HG02571 (cell line): ENCODE results near the gene TPPP2.

Experiments used
- ATAC-seq: cut with Tn5 transposase; IDR thresholded peaks from one replicate; pipeline ENCODE4 v1.9.1; 2021; ENCODE audit warnings: mild to moderate bottlenecking, moderate library complexity; ENCODE audit not compliant: unreplicated experiment

Gene TPPP2

DNA sequence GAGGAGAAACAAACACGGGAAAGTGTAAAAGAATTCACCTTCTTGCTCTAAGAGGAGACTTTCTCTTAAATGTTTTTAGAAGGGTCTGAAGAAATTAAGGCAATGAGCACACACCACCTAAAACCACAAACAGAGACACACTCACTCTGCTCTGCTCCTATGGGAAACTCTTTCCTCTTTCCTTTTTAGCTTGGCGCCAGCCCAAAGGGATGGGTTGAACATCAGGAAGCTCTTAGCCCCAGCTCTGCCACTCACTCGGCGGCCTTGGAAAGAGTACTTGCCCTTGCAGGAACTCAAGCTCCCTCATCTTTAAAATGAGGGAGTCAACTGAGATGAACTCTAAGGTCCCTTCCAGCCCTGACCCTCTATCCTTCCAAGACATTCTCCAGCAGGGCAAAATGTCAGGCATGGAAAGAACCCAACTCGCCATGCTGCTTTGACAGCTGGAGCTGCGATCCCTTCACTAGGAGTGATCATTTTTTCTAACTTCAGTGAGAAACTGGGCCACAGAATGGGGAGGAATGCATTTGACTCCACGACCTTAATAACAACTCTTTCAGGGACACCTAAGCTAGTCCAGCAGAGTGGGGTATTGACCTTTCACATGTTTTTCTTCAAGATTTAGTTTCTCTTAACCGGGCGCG lies 26.6 kb downstream of the TPPP2 start:
- no peak for ATAC-seq

DNA sequence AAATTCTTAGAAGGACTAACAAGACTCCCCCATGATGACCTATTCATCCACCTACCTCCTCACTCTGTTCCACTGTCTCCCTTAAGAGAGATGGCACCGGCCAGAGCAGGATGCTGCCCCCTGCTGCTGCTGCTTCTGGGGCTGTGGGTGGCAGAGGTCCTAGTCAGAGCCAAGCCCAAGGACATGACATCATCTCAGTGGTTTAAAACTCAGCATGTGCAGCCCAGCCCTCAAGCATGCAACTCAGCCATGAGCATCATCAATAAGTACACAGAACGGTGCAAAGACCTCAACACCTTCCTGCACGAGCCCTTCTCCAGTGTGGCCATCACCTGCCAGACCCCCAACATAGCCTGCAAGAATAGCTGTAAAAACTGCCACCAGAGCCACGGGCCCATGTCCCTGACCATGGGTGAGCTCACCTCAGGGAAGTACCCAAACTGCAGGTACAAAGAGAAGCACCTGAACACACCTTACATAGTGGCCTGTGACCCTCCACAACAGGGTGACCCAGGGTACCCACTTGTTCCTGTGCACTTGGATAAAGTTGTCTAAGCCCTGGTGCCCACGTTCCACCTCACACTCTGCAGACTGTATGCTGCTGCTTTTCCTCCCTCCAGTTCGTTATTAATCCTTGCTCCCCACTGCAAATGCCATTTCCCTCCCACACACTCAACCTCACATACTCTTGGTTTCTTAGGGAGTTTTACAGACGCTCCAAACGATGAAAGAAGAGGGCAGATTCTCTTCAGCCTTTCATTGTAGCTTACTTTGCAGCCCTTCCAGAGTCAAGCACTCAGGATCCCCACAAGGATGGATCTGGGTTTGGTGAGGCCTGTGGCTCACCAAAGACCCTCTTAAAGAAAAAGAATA lies 28.0 kb downstream of the TPPP2 start, which contains the start of gene RNASE8:
RNASE8 (plus strand) TSS at position 20 of the 873 bp plus-strand sequence; CDS start at position 91, 71 bp downstream.
- ATAC-seq = no peak

DNA sequence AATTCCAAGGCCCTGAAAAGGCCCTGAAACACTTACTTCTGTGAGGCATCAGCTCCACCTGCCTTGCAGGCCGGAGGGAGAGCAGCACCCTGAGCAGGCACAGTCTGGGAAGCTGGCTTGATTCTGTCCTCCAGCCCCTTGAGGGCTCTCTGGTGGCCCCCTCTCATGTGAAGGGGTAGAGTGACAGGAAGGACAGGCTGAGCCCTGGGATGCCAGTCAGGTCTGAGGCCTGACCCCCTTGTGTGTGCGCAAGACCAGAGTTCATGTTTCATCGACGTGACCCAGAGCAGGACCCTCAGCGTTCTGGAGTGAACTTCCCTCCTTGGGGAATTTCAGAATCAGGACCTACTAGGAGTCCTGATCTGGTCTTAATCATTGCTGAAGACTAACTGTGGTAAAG lies 28.9 kb downstream of the TPPP2 start:
- ATAC-seq = no peak

DNA sequence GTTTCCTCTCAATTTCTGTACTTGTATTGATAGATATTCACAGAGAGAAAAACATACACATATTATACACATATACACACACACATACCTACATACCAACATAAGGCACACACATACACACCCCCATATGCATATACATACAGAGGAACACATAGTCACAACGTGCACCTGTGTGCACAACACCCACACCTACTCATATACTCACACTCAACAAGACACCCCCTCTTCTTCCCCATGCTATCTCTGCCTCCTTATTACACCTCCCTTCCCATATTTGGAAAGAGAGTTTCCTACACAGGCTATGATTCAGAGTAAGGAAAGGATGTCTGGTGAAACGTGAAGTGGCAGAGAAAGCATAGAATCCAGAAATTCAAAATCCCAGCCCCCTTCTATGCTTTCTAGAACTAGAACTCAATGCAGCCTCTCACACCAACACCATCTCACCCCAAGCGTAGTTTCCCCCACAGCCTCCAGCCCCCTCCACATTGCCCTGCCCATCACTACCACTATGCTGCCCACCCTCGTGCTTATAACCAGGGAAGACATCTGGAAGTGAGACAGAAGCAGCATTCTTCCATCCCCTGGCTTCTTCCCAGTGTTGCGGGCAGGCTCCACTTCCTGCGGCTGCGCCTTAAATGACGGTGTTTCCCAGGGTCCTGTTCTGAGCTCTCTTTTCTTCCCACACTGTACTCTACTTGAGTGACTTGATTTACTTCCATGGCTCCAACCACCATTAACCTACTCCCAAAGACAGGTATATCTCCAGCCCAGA lies 30.0 kb downstream of the TPPP2 start:
- ATAC-seq = no peak

DNA sequence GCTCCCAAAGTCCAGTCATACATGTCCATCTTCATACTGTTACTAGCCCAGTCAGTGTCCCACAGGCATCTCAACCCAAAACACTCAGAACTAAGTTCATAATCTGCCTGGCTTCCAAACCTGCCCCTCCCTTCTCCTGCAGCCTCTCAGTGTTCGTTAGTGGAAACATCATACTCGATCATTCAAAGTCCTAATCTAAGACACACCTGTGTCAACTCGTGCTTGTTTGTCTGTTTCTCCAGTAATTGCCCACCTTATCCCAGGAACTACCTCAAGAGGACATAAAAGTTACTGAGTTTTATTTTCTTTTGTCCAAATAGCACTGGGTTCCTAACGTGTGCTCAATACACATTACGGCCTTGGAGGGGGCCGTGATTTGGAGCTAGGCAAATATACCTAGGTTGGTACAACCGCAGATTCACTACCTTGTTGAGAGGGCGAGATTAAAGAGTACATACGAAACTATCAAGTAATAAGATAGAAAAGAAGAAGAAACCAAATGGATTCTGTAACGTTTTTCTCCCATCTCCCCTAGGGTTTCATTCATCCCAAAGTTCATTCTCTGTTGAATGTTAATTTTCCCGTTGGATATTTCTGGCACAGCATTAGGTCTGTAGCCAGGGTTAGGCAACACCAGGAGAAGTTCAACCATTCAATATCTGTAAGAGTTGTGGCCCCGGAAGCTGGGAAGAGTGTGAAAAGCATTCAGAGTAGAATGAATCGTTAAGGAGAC lies 30.8 kb downstream of the TPPP2 start:
- no peak for ATAC-seq

DNA sequence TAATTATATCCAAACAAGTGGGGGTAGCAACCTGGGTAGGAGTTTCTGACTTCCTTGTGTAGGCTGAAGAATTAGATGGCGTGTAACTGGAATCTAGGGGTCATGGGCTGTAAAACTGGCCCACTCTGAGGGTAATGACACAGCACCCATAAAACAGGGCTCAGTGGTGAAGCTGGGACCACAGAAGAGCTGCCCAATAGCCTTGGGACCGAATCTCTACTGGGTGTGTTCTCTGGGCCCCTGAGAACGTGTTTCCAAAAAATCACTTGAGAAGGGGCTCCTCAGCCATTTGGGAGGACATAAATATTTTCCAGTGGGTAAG lies 31.3 kb downstream of the TPPP2 start:
- no peak for ATAC-seq

DNA sequence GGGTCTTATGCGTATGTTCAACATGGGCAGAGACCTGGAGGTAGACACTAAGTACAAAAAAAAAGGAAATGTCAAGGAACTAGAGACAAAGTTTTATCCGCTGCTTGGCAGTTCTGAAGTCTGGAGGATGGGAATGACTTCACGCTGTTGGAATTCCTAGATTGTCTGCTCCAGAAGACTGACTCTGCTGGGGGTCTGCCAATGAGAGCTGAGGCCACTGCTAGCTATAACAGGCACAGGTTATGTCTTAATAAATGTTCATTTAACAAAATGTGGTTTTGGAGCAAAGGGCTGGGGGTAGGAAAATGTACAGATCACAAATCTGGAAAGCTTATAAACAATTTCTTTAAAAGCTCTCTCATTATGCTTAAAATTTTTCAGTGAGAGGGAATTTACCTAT lies 33.5 kb downstream of the TPPP2 start:
- no peak for ATAC-seq

DNA sequence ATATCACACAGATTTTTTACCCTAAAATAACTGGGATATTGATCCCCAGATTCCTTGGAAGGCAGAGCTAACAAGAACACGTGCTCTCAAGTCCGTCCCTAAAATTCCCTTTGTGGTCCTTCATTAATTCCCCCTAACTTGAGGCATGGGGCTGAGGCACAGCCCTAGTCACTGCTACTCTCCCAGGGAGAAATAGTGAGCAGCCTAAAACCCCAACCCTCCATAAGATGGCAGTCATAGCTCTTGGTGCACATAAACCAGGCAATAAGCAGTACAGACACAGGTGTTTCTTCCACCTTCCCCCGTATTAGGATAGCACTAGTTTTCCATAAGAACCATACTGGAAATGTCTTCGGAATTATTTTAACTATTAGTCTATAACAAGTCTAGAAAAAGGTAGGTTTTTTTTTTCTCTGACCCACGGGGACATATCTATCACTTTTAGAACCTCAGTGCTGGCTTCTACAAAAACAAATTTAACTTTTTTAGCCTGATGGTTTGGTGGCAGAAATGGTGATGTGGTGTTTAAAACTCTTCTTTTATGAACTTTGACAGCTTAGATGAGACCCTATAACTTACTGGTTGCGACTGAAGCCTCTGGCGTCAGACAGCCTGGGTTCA lies 37.0 kb downstream of the TPPP2 start:
- no peak for ATAC-seq

DNA sequence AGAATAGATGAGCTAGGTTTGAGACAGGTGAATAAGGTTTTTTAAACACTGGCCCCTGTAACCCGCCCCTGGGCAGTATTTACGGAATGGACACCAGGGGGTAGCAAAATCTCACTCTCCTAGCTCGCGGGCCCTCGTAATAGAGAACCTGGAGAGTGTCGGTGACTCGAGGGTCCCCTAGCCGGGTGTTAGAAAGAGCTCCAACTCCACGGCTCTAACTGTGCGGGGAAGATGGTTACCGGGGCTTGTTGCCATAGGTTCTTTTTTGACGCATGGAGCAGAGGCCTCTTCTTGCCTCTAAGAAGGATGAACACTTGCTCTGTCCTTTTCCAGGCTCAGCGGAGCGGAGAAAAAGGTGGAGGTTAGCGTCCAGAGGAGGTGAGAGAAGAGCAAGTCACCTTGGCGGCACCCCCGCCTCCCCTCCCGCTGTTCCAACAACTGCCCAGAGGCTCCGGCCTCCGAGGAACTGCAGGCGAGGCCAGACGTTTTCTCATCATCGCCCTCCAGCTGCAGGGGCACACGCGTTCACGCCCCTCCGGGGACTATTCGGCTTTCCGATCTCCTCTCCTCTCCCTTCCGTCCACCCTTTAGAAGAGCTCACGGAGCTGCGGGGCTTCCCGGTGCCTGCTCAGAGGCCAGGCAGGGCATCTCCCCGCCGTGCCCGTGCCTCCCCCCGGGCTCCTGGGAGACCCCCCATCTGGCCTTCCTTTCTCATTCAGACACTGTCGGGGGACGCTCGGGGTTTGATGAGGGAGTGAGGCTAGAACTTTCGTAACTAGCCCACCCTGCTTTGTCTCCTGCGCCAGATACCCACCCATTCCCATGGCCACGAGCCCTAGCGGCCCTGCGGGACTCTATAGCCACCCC lies 38.7 kb downstream of the TPPP2 start:
- ATAC-seq = no peak

DNA sequence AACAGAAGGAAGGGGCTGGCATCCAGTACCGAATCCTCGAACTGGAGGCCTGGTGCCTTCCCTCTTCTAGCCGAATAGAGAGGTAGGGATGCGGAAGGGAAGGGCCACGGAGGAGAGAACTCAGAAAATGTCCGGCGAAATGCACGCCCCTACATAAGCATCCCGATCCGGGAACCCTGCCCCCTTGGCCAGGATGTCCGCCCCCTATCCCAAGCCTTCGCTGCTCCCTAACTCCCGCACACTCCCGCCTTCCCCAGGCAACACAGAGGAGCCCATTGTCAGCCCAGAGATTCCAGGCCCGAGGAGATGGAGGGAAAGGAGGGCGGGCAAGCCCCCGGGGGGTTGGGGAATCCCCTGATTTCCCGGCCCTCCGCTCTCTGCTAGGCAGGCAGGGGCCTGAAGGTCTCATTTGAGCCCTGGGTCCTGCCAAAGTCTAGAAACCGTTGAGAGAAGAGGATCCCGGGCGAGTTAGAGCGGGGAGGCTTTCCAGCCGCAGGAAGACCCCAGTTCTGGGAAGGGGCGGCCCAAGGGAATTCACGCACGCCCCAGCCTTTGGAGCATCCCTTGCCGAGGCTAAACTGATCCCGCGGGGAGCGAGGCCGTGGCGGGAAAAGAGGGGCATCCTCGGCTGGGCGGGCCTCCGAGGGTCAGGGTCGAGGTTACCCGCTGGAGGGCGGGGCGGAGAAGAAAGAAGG lies 39.5 kb downstream of the TPPP2 start:
- ATAC-seq = no peak

DNA sequence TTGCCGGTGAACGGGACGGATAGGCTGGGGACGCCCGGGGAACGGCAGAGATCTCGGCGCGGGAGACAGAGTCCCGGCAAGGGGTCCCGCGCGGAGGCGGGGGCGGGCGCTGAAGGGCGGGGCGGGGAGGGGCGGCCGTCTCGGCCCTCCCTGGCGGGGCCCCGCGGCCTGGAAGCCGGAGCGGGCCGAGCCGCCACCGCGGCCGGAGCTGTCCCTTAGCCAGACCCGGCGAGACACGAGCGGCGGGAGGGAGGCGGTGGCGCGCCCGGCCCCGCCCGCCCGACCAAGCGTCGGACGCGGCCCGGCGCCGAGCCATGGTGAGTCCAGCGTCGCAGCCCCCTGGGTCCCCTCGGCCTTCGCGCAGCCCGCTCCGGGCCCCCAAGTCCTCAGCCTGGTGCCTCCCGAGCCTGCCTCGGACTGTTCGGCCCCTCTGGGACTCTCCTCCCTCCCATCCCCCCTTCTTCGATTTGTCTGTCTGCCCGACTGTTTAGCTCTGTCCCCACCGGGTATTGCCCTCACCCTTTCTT lies 40.1 kb downstream of the TPPP2 start, which contains the start of gene ARHGEF40:
ARHGEF40 (plus strand) TSS at position 222 of the 527 bp plus-strand sequence; CDS start at position 315, 93 bp downstream.
- ATAC-seq = no peak

DNA sequence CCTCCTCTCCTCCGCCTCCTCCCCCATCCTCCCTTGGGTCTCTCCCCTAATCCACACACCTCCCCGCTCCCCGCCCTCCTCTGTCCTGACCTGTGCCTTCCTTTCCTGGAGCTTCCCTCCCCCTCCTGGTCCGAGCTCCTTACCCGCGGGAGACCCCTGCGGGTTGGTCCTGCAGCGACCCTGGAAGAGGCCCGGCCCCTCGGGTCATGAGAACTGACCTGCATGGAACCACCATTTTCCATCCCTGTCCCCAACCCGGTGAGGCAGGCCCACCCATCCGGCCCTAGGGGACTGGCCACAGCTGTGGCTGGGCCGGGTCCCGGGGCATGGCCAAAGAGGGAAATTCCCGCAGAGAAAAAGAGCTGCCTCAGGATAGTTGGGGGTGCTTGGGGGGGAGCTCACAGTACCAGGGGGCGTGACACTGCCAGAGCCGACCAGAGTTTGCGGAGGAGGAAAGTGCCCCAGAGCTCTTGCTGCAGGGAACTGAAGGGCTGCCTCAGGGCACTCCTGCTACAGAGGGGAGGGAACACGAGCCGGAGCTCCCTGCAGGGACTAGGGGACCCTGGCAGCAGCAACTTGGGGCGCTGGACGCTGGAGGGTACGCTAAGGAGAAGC lies 40.7 kb downstream of the TPPP2 start:
- ATAC-seq = peak; percentile 12

DNA sequence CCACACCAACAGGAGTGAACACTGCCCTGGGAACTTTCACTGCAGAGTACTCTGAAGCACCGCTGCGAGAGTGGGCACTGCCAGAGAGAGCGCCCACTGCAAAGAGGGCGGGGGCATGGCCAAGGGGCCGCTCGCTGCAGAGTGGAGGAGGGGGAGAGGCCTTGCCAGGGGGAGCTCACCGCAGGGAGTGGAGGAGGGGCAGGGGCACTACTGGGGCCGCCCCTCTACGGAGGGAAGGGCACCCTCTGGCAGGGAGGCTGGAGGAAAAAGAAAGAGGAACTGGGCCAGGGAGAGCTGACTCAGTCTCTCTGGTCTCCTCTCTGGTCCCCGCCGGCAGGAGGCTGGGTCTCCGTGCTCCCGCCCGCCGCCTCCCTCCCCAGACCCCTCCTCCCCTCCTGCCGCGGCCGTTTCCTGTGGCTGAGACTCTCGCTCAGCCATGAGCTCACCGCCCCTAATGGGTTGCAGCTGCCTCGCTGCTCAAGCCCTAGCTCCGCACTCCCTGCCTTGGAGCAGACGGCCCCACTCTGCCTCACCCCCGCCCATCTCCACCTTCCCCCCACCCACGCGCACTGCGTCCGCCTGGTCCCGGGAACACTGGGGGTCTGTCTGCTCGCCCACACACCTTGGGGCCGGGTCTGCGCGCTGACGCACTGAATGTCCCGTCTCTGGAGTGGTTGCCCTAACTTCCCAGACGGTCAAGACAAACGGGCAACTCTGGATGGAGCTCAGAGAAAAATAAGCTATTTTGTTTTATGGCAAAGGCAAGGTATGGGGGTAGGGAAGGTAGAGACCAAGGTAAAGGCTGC lies 41.4 kb downstream of the TPPP2 start:
- ATAC-seq = peak; percentile 63

DNA sequence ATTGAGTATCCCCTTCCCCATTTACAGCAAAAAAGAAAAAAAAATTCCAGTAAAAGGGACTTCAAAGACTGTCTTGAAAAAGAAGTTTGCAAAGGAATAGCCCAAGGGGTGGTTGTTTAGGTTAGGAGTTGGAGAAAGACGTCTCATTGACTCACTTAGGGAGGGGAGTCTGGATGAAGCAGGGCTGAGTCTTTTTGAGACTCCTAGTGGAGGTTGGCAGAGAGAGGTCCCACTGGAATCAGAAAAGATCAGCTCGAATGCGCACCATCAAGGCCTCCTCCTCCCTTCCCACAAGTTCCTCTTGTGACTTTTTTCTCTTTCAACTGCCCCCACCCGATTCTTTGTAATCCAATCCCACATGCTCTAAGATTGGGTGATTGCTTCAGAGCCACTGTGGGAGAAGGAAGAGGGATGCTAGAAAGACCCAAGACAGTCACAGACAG lies 42.0 kb downstream of the TPPP2 start:
- no peak for ATAC-seq

DNA sequence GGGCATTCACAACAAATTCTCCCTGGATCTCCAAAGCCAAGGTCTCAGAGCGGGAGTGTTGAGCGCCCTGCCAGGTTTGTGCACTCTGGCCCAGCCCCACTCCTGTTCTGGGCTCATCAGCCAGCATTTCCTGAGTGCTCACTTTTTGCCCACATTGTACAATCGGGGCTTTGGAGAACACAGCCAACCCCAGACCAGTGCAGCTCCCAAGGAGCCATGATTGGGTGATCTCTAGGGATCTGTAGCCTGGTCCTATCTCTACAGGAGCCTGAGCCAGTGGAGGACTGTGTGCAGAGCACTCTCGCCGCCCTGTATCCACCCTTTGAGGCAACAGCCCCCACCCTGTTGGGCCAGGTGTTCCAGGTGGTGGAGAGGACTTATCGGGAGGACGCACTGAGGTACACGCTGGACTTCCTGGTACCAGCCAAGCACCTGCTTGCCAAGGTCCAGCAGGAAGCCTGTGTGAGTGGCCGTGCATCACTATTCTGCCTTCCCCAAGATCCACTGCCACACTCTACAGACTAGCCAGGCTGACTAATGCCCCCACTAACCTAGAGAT lies 42.8 kb downstream of the TPPP2 start:
- no peak for ATAC-seq

DNA sequence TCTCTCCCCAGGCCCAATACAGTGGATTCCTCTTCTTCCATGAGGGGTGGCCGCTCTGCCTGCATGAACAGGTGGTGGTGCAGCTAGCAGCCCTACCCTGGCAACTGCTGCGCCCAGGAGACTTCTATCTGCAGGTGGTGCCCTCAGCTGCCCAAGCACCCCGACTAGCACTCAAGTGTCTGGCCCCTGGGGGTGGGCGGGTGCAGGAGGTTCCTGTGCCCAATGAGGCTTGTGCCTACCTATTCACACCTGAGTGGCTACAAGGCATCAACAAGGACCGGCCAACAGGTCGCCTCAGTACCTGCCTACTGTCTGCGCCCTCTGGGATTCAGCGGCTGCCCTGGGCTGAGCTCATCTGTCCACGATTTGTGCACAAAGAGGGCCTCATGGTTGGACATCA lies 43.9 kb downstream of the TPPP2 start:
- ATAC-seq = no peak
